ENCODE measurements around the gene MAD2L1. TPM values are rescaled to one million over a fixed set of nuclear protein-coding genes. Genes with fewer than 3 reads are reported as not detected.
"Not testable (repeated sequence)": the region's sequence is repeated elsewhere in the genome, so short reads cannot be mapped to it uniquely, and the experiment has no call there.

Gene MAD2L1
- total RNA-seq, 1 donor from 2014 or later: 1.3 TPM

DNA sequence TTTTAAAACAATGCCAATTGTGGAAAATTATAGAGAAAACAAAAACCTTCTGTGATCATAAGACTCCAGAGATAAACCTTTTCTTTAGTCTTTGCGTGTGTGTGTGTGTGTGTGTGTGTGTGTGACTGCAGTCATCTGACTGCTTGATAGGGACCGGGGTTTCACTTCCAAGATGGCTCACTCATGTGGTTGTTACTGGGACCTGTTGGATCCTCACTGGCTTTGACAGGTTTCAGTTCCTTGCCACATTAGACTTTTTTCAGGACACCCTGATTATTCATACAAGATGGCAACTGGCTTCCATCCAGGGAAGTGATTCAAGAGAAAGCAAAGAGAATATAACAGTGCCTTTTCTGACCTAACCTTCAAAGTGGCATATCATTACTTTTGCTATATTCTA, 21.9 kb upstream of the MAD2L1 start:
- TF ChIP-seq, protein P1, sequence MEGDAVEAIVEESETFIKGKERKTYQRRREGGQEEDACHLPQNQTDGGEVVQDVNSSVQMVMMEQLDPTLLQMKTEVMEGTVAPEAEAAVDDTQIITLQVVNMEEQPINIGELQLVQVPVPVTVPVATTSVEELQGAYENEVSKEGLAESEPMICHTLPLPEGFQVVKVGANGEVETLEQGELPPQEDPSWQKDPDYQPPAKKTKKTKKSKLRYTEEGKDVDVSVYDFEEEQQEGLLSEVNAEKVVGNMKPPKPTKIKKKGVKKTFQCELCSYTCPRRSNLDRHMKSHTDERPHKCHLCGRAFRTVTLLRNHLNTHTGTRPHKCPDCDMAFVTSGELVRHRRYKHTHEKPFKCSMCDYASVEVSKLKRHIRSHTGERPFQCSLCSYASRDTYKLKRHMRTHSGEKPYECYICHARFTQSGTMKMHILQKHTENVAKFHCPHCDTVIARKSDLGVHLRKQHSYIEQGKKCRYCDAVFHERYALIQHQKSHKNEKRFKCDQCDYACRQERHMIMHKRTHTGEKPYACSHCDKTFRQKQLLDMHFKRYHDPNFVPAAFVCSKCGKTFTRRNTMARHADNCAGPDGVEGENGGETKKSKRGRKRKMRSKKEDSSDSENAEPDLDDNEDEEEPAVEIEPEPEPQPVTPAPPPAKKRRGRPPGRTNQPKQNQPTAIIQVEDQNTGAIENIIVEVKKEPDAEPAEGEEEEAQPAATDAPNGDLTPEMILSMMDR (IDR thresholded peaks at IDR 0.05; ENCODE audit: insufficient read depth, low read length, severe bottlenecking): no peak
- peak; percentile 6 for DNase-seq (ENCODE audit: low read depth)
- Histone ChIP-seq H3K36me3 (ENCODE audit: control insufficient read depth, insufficient read depth, low read length) (no peaks in the 10 kb centered on the region), H3K4me3 (ENCODE audit: low read depth, low read length) (no peak overlapping the region), H3K27me3 (ENCODE audit: control insufficient read depth, insufficient read depth, low read length) (no peaks in the 10 kb centered on the region)
- no peak for FAIRE-seq

DNA sequence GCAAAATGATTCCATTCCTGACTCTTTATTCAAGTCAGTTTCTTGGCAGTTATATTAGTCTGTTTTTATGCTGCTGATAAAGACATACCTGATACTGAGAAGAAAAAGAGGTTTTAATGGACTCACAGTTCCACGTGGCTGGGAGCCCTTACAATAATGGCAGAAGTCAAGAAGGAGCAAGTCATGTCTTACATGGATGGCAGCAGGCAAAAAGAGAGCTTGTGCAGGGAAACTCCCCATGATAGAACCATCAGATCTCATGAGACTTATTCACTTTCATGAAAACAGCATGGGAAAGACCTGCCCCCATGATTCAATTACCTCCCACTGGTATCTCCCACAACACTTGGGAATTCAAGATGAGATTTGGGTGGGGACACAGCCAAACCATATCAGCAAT, 21.4 kb upstream of the MAD2L1 start:
- FAIRE-seq: not testable (repeated sequence)

DNA sequence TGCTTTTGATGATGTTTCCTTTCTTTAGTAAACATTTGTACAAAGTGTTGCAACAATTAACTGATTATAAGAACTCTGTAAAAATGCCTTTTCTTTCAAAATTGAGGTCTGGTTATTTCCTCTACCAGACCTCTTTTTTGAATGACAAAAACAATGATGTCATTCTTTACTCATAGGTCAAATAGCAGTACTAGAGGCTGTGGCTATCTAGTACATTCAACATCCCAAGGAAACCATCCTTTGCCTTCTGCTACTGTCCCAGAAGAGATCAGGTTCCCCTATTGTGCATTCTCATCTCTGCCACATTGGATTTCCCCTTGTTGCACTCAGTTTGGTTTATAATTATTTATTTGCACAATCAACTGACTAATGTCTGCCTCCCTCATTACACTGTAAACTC, 19.1 kb upstream of the MAD2L1 start:
- Histone ChIP-seq H3K27me3 (ENCODE audit: control insufficient read depth, insufficient read depth, low read length) (no peaks in the 10 kb centered on the region), H3K36me3 (ENCODE audit: control insufficient read depth, insufficient read depth, low read length) (no peaks in the 10 kb centered on the region), H3K4me3 (ENCODE audit: low read depth, low read length) (no peak overlapping the region)
- TF ChIP-seq, protein P1 (IDR thresholded peaks at IDR 0.05; ENCODE audit: insufficient read depth, low read length, severe bottlenecking): no peak
- FAIRE-seq: no peak
- DNase-seq (ENCODE audit: low read depth): peak; percentile 12

More for the DNA sequence above, 21.4 kb upstream of the MAD2L1 start:
- H3K36me3 ChIP-seq (ENCODE audit: control insufficient read depth, insufficient read depth, low read length); H3K27me3 ChIP-seq (ENCODE audit: control insufficient read depth, insufficient read depth, low read length); H3K4me3 ChIP-seq (ENCODE audit: low read depth, low read length); DNase-seq (ENCODE audit: low read depth): not testable (repeated sequence)

DNA sequence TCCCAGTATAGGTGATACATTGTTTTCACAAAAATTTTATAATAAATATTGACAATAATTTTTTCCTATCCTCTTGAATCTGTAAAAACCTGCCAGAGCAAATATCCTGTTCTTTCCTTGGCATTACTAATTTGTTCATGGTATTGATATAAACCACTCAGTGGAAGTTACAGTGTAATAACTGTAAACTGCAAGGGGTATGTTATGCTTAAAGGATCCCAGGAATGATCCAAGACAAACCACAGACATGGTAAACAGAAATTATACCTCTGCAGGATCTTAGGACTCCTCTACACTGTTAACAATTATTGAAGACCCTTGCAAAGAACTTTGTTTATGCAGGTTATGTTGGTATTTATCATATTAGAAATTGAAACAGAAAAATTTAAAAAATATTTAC, 17.7 kb upstream of the MAD2L1 start:
- DNase-seq (ENCODE audit: low read depth): no peak
- TF ChIP-seq, protein P1 (IDR thresholded peaks at IDR 0.05; ENCODE audit: insufficient read depth, low read length, severe bottlenecking): no peak
- H3K27me3 ChIP-seq (ENCODE audit: control insufficient read depth, insufficient read depth, low read length): no peaks in the 10 kb centered on the region
- no peak for FAIRE-seq
- H3K4me3 ChIP-seq (ENCODE audit: low read depth, low read length): no peak overlapping the region
- H3K36me3 ChIP-seq (ENCODE audit: control insufficient read depth, insufficient read depth, low read length): no peaks in the 10 kb centered on the region

DNA sequence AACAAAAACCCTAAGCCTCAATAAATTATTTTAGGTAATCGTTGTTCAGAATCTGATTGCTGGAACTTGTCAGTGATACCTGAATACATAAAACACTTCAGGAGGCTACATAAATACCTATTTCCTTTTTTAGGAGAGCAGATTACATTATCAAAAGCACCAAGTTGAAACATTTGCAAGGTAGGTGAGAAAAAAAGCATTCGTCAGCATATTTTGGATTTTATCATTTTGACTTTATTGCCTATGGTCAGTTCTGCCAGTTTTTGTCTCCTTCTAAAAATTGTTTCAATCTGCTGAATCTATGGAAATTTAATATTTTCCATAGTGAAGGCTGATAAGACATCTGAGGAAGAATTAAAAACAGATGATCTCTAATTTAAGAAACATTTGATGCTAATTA, 16.5 kb upstream of the MAD2L1 start:
- no peaks in the 10 kb centered on the region for H3K36me3 ChIP-seq (ENCODE audit: control insufficient read depth, insufficient read depth, low read length)
- FAIRE-seq (no peak), DNase-seq (ENCODE audit: low read depth) (no peak)
- H3K4me3 ChIP-seq (ENCODE audit: low read depth, low read length): no peak overlapping the region
- H3K27me3 ChIP-seq (ENCODE audit: control insufficient read depth, insufficient read depth, low read length): no peaks in the 10 kb centered on the region
- TF ChIP-seq, protein P1 (IDR thresholded peaks at IDR 0.05; ENCODE audit: insufficient read depth, low read length, severe bottlenecking): no peak

DNA sequence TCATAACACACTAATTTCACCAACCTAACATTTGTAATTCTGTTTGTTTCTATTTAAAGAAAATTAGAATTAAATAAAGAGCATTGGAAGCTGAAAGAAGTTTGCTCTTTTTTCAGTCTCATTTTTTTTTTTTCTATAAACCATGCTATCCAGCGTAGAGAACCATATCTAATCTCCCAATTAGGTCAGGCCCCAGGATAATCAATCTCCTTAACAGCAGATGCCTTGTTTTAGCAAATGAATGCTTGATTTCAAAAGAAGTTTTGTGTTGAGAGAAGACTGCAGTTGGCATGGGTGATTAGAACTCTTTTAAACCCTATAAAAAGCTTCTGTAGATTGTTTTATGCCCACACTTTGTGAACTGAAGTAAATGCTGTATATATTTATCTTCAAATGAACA, 15.6 kb upstream of the MAD2L1 start:
- FAIRE-seq (no peak), DNase-seq (ENCODE audit: low read depth) (no peak)
- Histone ChIP-seq H3K4me3 (ENCODE audit: low read depth, low read length) (no peak overlapping the region), H3K36me3 (ENCODE audit: control insufficient read depth, insufficient read depth, low read length) (no peaks in the 10 kb centered on the region), H3K27me3 (ENCODE audit: control insufficient read depth, insufficient read depth, low read length) (no peaks in the 10 kb centered on the region)
- TF ChIP-seq, protein P1 (IDR thresholded peaks at IDR 0.05; ENCODE audit: insufficient read depth, low read length, severe bottlenecking): no peak

All from bronchial epithelial cell (primary cell).